SK-N-SH (cell line): Measurements from ENCODE around the gene SOX10. TPM values are rescaled to one million over a fixed set of nuclear protein-coding genes. Genes with fewer than 3 reads are reported as not detected.

Experiments
- CTCF ChIA-PET: fragments of 300-600, 350-600 bp; formaldehyde crosslinking; extraction: SDS; loops from one replicate; lab custom pipeline; 2021; lab: Yijun Ruan, JAX
- POLR2A ChIA-PET: fragments of 350-600 bp; sonication (Branson Sonifier 250); formaldehyde crosslinking; extraction: SDS; loops from one replicate; lab custom pipeline; 2020; ENCODE audit warnings: antibody characterized with exemption, inconsistent platforms; lab: Yijun Ruan, JAX
- DNase-seq: peaks from one replicate; pipeline ENCODE4 v3.0.0; 2012
- H2AFZ ChIP-seq: fragments of 200-600 bp; sonication (generic); 2 replicates; pipeline ENCODE4 v1.8.1; 2016; ENCODE audit warnings: antibody characterized with exemption, mild to moderate bottlenecking, low read depth
- H3F3A ChIP-seq: fragments of 200-600 bp; sonication (generic); replicated peaks from 2 replicates; pipeline ENCODE3; 2016; ENCODE audit warnings: antibody characterized with exemption, mild to moderate bottlenecking; ENCODE audit not compliant: insufficient read depth
- H3K27ac ChIP-seq, 2 experiments: fragments of 200-500 bp in 1 of 2; fragments of 200-600 bp in 1 of 2; sonication (Bioruptor generic) in 1 of 2; sonication (generic), shearing (Covaris generic) in 1 of 2; 2 replicates each; pipeline versions ENCODE4 v1.5.1 to v1.6.1; 2014 to 2016; ENCODE audit warnings: low read depth in 2 of 2, inconsistent platforms in 1 of 2, low read length in 1 of 2, mild to moderate bottlenecking in 1 of 2, mixed read lengths in 1 of 2
- H3K27me3 ChIP-seq: fragments of 200-600 bp; sonication (generic), shearing (Covaris generic); 2 replicates; pipeline ENCODE4 v1.6.1; 2016; ENCODE audit warnings: mixed run types; ENCODE audit not compliant: insufficient read depth
- H3K36me3 ChIP-seq, 2 experiments: fragments of 200-500 bp in 1 of 2; fragments of 200-600 bp in 1 of 2; sonication (Bioruptor generic) in 1 of 2; sonication (generic) in 1 of 2; replicated peaks in 1 of 2; 2 replicates each; pipeline versions ENCODE3 to v1.5.1; 2014 to 2016; ENCODE audit warnings: low read length in 1 of 2, mild to moderate bottlenecking in 1 of 2; ENCODE audit not compliant: insufficient read depth in 2 of 2, control insufficient read depth in 1 of 2
- H3K4me1 ChIP-seq, 2 experiments: fragments of 200-500 bp in 1 of 2; fragments of 200-600 bp in 1 of 2; sonication (Bioruptor generic) in 1 of 2; sonication (generic), shearing (Covaris generic) in 1 of 2; 2 replicates each; pipeline versions ENCODE4 v1.5.1 to v1.6.1; 2014 to 2016; ENCODE audit warnings: low read depth in 1 of 2, low read length in 1 of 2, mixed run types in 1 of 2; ENCODE audit not compliant: insufficient read depth in 2 of 2, control insufficient read depth in 1 of 2
- H3K4me2 ChIP-seq: fragments of 200-600 bp; sonication (generic), shearing (Covaris generic); 2 replicates; pipeline ENCODE4 v1.6.1; 2017; ENCODE audit warnings: mixed run types
- H3K4me3 ChIP-seq, 2 experiments: fragments of 200-500 bp in 1 of 2; fragments of 200-600 bp in 1 of 2; sonication (Bioruptor generic) in 1 of 2; sonication (generic), shearing (Covaris generic) in 1 of 2; 2 replicates each; pipeline versions ENCODE4 v1.5.1 to v1.8.1; 2014 to 2016; ENCODE audit warnings: low read depth in 2 of 2, inconsistent platforms in 1 of 2, low read length in 1 of 2, mild to moderate bottlenecking in 1 of 2, mixed read lengths in 1 of 2, moderate library complexity in 1 of 2
- H3K79me2 ChIP-seq: fragments of 200-600 bp; sonication (generic); 2 replicates; pipeline ENCODE4 v1.8.1; 2017; ENCODE audit warnings: mild to moderate bottlenecking; ENCODE audit not compliant: insufficient read depth
- H3K9ac ChIP-seq: fragments of 200-600 bp; sonication (generic); 2 replicates; pipeline ENCODE4 v1.6.1; 2017; ENCODE audit warnings: mixed run types
- H3K9me2 ChIP-seq: fragments of 200-600 bp; sonication (generic); 2 replicates; pipeline ENCODE4 v1.6.1; 2017; ENCODE audit warnings: mixed run types
- H3K9me3 ChIP-seq: fragments of 200-600 bp; sonication (generic); 2 replicates; pipeline ENCODE4 v1.6.1; 2017; ENCODE audit warnings: mixed run types, mild to moderate bottlenecking, moderate library complexity
- H4K20me1 ChIP-seq: fragments of 200-600 bp; sonication (generic); 2 replicates; pipeline ENCODE4 v1.6.1; 2017; ENCODE audit warnings: mild to moderate bottlenecking, mixed run types; ENCODE audit not compliant: insufficient read depth
- CHD2 ChIP-seq: fragments of 150-350 bp; IDR thresholded peaks from 2 replicates; pipeline ENCODE4 v1.6.1; 2018; ENCODE audit warnings: low read length; ENCODE audit not compliant: partially characterized antibody
- ELF1 ChIP-seq: IDR thresholded peaks from 2 replicates; pipeline ENCODE4 v1.4.0; 2012
- EZH2phosphoT487 ChIP-seq: fragments of 200-600 bp; sonication (generic); IDR thresholded peaks from 2 replicates; pipeline ENCODE4 v1.6.1; 2017; ENCODE audit warnings: low read depth, mixed run types, mild to moderate bottlenecking, antibody characterized with exemption, moderate library complexity, borderline replicate concordance
- FOSL2 ChIP-seq: IDR thresholded peaks from 2 replicates; pipeline ENCODE4 v1.4.0; 2012; ENCODE audit warnings: low read depth, mild to moderate bottlenecking, moderate library complexity, borderline replicate concordance
- FOXJ3 ChIP-seq: sonication (generic); formaldehyde crosslinking; IDR thresholded peaks from 2 replicates; pipeline ENCODE4 v1.5.1; 2020; ENCODE audit warnings: mild to moderate bottlenecking, missing genetic modification reagents
- FOXM1 ChIP-seq: IDR thresholded peaks from 2 replicates; pipeline ENCODE4 v1.4.0; 2012; ENCODE audit warnings: low read depth, mild to moderate bottlenecking
- GABPA ChIP-seq: IDR thresholded peaks from 2 replicates; pipeline ENCODE4 v1.4.0; 2012; ENCODE audit warnings: low read depth, mild to moderate bottlenecking
- GATA2 ChIP-seq: sonication (generic); formaldehyde crosslinking; IDR thresholded peaks from 2 replicates; pipeline ENCODE4 v1.5.0; 2020; ENCODE audit warnings: mild to moderate bottlenecking, missing genetic modification reagents
- MXI1 ChIP-seq: IDR thresholded peaks from 2 replicates; pipeline ENCODE4 v1.6.1; 2012; ENCODE audit warnings: mild to moderate bottlenecking, low read depth, low read length, improper control_type of control experiment
- NFIC ChIP-seq: IDR thresholded peaks from 2 replicates; pipeline ENCODE4 v1.4.0; 2012; ENCODE audit warnings: borderline replicate concordance
- RAD21 ChIP-seq: IDR thresholded peaks from 2 replicates; pipeline ENCODE4 v1.6.1; 2012; ENCODE audit warnings: mild to moderate bottlenecking, low read length
- REST ChIP-seq: IDR thresholded peaks from 2 replicates; pipeline ENCODE4 v1.6.1; 2012; ENCODE audit warnings: mild to moderate bottlenecking, low read depth, low read length, moderate library complexity
- SIN3A ChIP-seq: IDR thresholded peaks from 2 replicates; pipeline ENCODE4 v1.6.1; 2012; ENCODE audit warnings: low read depth, mild to moderate bottlenecking, low read length, moderate library complexity, borderline replicate concordance
- TCF12 ChIP-seq: IDR thresholded peaks from 2 replicates; pipeline ENCODE4 v1.4.0; 2012
- TEAD4 ChIP-seq: IDR thresholded peaks from 2 replicates; pipeline ENCODE4 v1.4.0; 2012; ENCODE audit warnings: mild to moderate bottlenecking, borderline replicate concordance; ENCODE audit not compliant: insufficient read depth
- YY1 ChIP-seq: IDR thresholded peaks from 2 replicates; pipeline ENCODE4 v1.4.0; 2012; ENCODE audit warnings: low read depth, mild to moderate bottlenecking
- WGBS: methylation state at CpG from one replicate; pipeline ENCODE4 v1.1.6; 2017; ENCODE audit warnings: low lambda C conversion rate; 5-methylcytosine and 5-hydroxymethylcytosine counted together
- polyA plus RNA-seq, 3 experiments: library from polyadenylated mRNA; depleted of rRNA; stranded (reverse); fragments of >200 nt; gene quantifications; 2 replicates each; pipeline ENCODE4 v1.2.3, GENCODE V29; 2012
- TF ChIP-seq, protein P1 (sequence below): IDR thresholded peaks from 2 replicates; pipeline ENCODE4; 2012
- TF ChIP-seq, protein P2 (sequence below): IDR thresholded peaks from 2 replicates; pipeline ENCODE4 v1.4.0; 2012; ENCODE audit warnings: low read depth

SOX10 gene
- polyA plus RNA-seq, 1 of the 3 experiments (the other 2 are of a cell fraction) = not detected

- Histone ChIP-seq H3K4me2 (no peak overlapping the region), H3F3A (no peaks in the 10 kb centered on the region), H3K4me3 (no peak overlapping the region), H3K9ac (no peak overlapping the region), H3K27me3 (no peaks in the 10 kb centered on the region), H3K4me1 (no peaks in the 10 kb centered on the region; a peak in 1 of 4 replicates), H4K20me1 (no peaks in the 10 kb centered on the region), H3K27ac (no peak overlapping the region), H3K9me2 (no peaks in the 10 kb centered on the region), H3K79me2 (no peaks in the 10 kb centered on the region), H3K9me3 (no peaks in the 10 kb centered on the region), H2AFZ (no peak overlapping the region), H3K36me3 (no peaks in the 10 kb centered on the region)
- POLR2A ChIA-PET = no interaction called here
- no peak for DNase-seq
- WGBS = 100% methylated on average over 1 of the region's 7 CpGs
- TF ChIP-seq CHD2 (no peak), ELF1 (no peak), GATA2 (CRISPR knock-in tag) (no peak), FOXM1 (no peak), FOSL2 (no peak), REST (no peak), MXI1 (no peak), YY1 (no peak), EZH2phosphoT487 (no peak), SIN3A (no peak), TEAD4 (no peak), TCF12 (no peak), NFIC (no peak), GABPA (no peak), FOXJ3 (CRISPR knock-in tag) (no peak), RAD21 (no peak)
- TF ChIP-seq, protein P1, sequence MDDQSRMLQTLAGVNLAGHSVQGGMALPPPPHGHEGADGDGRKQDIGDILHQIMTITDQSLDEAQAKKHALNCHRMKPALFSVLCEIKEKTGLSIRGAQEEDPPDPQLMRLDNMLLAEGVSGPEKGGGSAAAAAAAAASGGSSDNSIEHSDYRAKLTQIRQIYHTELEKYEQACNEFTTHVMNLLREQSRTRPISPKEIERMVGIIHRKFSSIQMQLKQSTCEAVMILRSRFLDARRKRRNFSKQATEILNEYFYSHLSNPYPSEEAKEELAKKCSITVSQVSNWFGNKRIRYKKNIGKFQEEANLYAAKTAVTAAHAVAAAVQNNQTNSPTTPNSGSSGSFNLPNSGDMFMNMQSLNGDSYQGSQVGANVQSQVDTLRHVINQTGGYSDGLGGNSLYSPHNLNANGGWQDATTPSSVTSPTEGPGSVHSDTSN = no peak
- TF ChIP-seq, protein P2, sequence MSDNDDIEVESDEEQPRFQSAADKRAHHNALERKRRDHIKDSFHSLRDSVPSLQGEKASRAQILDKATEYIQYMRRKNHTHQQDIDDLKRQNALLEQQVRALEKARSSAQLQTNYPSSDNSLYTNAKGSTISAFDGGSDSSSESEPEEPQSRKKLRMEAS = no peak
- CTCF ChIA-PET = no interaction called here
Observed at GRCh38 chr22:37986371-37986770, 2.0 kb upstream of the SOX10 start.
